Endothelial cell of umbilical vein (primary cell): ENCODE data around the gene CPVL. TPM values are rescaled to one million over a fixed set of nuclear protein-coding genes. Genes with fewer than 3 reads are reported as not detected.

Experiments
- BruUV-seq: library from RNA; stranded (reverse); fragments of 400-500 nt; replicated peaks from 2 replicates; lab custom pipeline; 2021; lab: Mats Ljungman, UMichigan
- CTCF ChIA-PET: fragments of 300-600, 350-600 bp; sonication (Branson Sonifier 250); formaldehyde crosslinking; loops from one replicate; lab custom pipeline; 2021; ENCODE audit warnings: antibody characterized with exemption, inconsistent platforms; lab: Charles Lee
- POLR2A ChIA-PET: fragments of 300-600, 350-600 bp; sonication (Branson Sonifier 250); formaldehyde crosslinking; loops from one replicate; lab custom pipeline; 2021; ENCODE audit warnings: antibody characterized with exemption, inconsistent platforms; lab: Charles Lee
- DNase-seq: peaks from one replicate; pipeline ENCODE4 v3.0.0-alpha.2; 2011; ENCODE audit warnings: low read depth, low spot score
- FAIRE-seq: peaks from 2 replicates; lab custom pipeline; 2011; peaks lifted over from hg19 to GRCh38; lab: Jason Lieb, UNC
- H2AFZ ChIP-seq: 2 replicates; pipeline ENCODE4 v1.6.0; 2012; ENCODE audit warnings: low read depth, low read length, control low read depth, inconsistent platforms
- H3K27ac ChIP-seq: 2 replicates; pipeline ENCODE4 v1.5.1; 2011; ENCODE audit warnings: low read depth, mild to moderate bottlenecking, control low read depth, low read length, moderate library complexity; ENCODE audit not compliant: insufficient read depth
- H3K27me3 ChIP-seq, 2 experiments: 2 replicates each; pipeline versions ENCODE4 v1.6.0 to v1.6.1; 2011; ENCODE audit warnings: low read length in 2 of 2, mixed read lengths in 1 of 2; ENCODE audit not compliant: control insufficient read depth in 2 of 2, insufficient read depth in 2 of 2
- H3K36me3 ChIP-seq, 2 experiments: 2 replicates in 1 of 2; 3 replicates in 1 of 2; pipeline ENCODE4 v1.5.1; 2011; ENCODE audit warnings: low read length in 2 of 2, mild to moderate bottlenecking in 1 of 2, moderate library complexity in 1 of 2; ENCODE audit not compliant: control insufficient read depth in 2 of 2, insufficient read depth in 2 of 2; ENCODE audit errors: extremely low read depth in 1 of 2
- H3K4me1 ChIP-seq: 3 replicates; pipeline ENCODE4 v1.5.1; 2011; ENCODE audit warnings: mild to moderate bottlenecking, low read length; ENCODE audit not compliant: control insufficient read depth, insufficient read depth; ENCODE audit errors: extremely low read depth
- H3K4me2 ChIP-seq: 2 replicates; pipeline ENCODE4 v1.6.1; 2011; ENCODE audit warnings: low read length, control low read depth, mixed read lengths; ENCODE audit not compliant: insufficient read depth
- H3K4me3 ChIP-seq, 3 experiments: fragments of 200-600 bp in 1 of 3; sonication (generic), shearing (Covaris generic) in 1 of 3; replicated peaks in 1 of 3; 2 replicates each; pipeline ENCODE4 v1.5.1; 2011 to 2016; ENCODE audit warnings: control low read depth in 3 of 3, low read length in 3 of 3, mild to moderate bottlenecking in 2 of 3, inconsistent platforms in 1 of 3, low read depth in 1 of 3, moderate library complexity in 1 of 3; ENCODE audit not compliant: insufficient read depth in 1 of 3
- H3K79me2 ChIP-seq: 2 replicates; pipeline ENCODE4 v1.6.0; 2012; ENCODE audit warnings: low read length, inconsistent platforms; ENCODE audit not compliant: control insufficient read depth, insufficient read depth
- H3K9ac ChIP-seq: replicated peaks from 2 replicates; pipeline ENCODE3; 2011; ENCODE audit warnings: low read length, control low read depth; ENCODE audit not compliant: insufficient read depth; ENCODE audit errors: extremely low read depth
- H3K9me1 ChIP-seq: replicated peaks from 3 replicates; pipeline ENCODE4 v1.6.0; 2011; ENCODE audit warnings: mild to moderate bottlenecking, low read length; ENCODE audit not compliant: control insufficient read depth, insufficient read depth; ENCODE audit errors: extremely low read depth
- H3K9me3 ChIP-seq: replicated peaks from 2 replicates; pipeline ENCODE4 v1.5.1; 2012; ENCODE audit warnings: low read length, inconsistent platforms; ENCODE audit not compliant: control insufficient read depth, insufficient read depth
- H4K20me1 ChIP-seq: replicated peaks from 2 replicates; pipeline ENCODE3; 2011; ENCODE audit warnings: mild to moderate bottlenecking, low read length; ENCODE audit not compliant: control insufficient read depth, insufficient read depth; ENCODE audit errors: extremely low read depth
- EZH2 ChIP-seq: IDR thresholded peaks from 2 replicates; pipeline ENCODE4 v1.6.1; 2012; ENCODE audit warnings: borderline replicate concordance, low read depth, mild to moderate bottlenecking, moderate library complexity, low read length, inconsistent platforms; ENCODE audit not compliant: severe bottlenecking
- FOS ChIP-seq: IDR thresholded peaks from 2 replicates; pipeline ENCODE4 v1.6.1; 2011; ENCODE audit warnings: mild to moderate bottlenecking, low read length, moderate library complexity, borderline replicate concordance; ENCODE audit not compliant: insufficient read depth
- GATA2 ChIP-seq: IDR thresholded peaks from 2 replicates; pipeline ENCODE4 v1.7.0; 2011; ENCODE audit warnings: low read depth, mild to moderate bottlenecking, moderate library complexity, mixed read lengths, low read length; ENCODE audit not compliant: insufficient read length, insufficient read depth
- JUN ChIP-seq: IDR thresholded peaks from 2 replicates; pipeline ENCODE4 v1.6.1; 2011; ENCODE audit warnings: borderline replicate concordance, low read depth; ENCODE audit not compliant: insufficient read length, insufficient read depth
- MYC ChIP-seq: IDR thresholded peaks from one replicate; pipeline ENCODE4 v1.6.1; 2011; ENCODE audit warnings: mild to moderate bottlenecking, low read depth, low read length
- POLR2A ChIP-seq: IDR thresholded peaks from 2 replicates; pipeline ENCODE4 v1.6.1; 2012; ENCODE audit warnings: low read depth, mild to moderate bottlenecking, control low read depth, low read length
- POLR2AphosphoS5 ChIP-seq: IDR thresholded peaks from 2 replicates; pipeline ENCODE4 v1.6.1; 2012; ENCODE audit warnings: low read depth, mild to moderate bottlenecking, control low read depth, low read length, moderate library complexity; ENCODE audit not compliant: insufficient read depth
- dilution Hi-C: fragments of 300-500 bp; cut with MboI; formaldehyde crosslinking; loops from one replicate; pipeline ENCODE4 v1.15.0; 2019; ENCODE audit warnings: low sequenced_read_pairs; ENCODE audit not compliant: extremely low pct_ligation_motif_present
- intact Hi-C: fragments of 100-400 bp; cut with micrococcal nuclease; formaldehyde crosslinking; loops from one replicate; pipeline ENCODE4 v1.10.0; 2022
- polyA plus RNA-seq, 4 experiments: library from polyadenylated mRNA; depleted of rRNA in 3 of 4; stranded (reverse) in 3 of 4; unstranded in 1 of 4; fragments of >200 nt; gene quantifications; 2 replicates each; pipeline versions ENCODE4 v1.2.1 to v1.2.3, GENCODE V29; 2011 to 2012; ENCODE audit warnings: missing spikeins in 1 of 4
- total RNA-seq: library from RNA; stranded (reverse); gene quantifications from 2 replicates; pipeline ENCODE4 v1.2.3, GENCODE V29; 2021
- TF ChIP-seq, protein P1 (sequence below), 2 donors: IDR thresholded peaks; 1 replicate in 1 of 2; 2 replicates in 1 of 2; pipeline ENCODE4 v1.5.1; 2011; ENCODE audit warnings: low read length in 2 of 2, mild to moderate bottlenecking in 2 of 2, moderate library complexity in 2 of 2, control low read depth in 1 of 2, inconsistent platforms in 1 of 2, low read depth in 1 of 2; ENCODE audit not compliant: insufficient read depth in 1 of 2; ENCODE audit errors: extremely low read depth in 1 of 2
- TF ChIP-seq, protein P2 (sequence below): IDR thresholded peaks from 2 replicates; pipeline ENCODE4 v1.6.1; 2011; ENCODE audit not compliant: insufficient read depth, insufficient read length

Gene CPVL
- total and polyA plus RNA-seq, 2 donors (not counting 3 experiments of a cell fraction or from before 2014, with no cell fraction given), result 0.14 TPM; not detected in 1

DNA sequence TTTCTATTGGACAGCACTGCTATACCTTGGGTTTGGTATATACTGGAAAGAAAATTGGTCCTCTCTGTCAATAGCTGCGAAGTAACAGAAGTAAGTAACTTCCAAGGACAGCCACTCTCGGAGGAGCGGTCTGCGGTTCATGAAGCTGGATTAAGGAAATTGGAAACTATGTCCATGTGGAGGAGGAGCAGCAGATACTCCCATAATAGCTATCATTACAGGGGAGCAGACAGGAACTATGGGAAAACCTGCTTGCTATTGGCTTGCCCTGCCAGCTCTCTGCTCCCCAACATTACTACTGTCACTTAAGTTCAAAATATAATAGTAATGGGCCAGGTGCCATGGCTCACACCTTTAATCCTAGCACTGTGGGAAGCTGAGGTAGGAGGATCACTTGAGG lies 104.3 kb downstream of the CPVL start:
- H2AFZ ChIP-seq, result no peak overlapping the region
- H3K27ac ChIP-seq, result no peak overlapping the region
- intact Hi-C loops (no loop called here), dilution Hi-C loops (no loop called here)
- TF ChIP-seq POLR2AphosphoS5 (no peak), EZH2 (no peak), GATA2 (no peak), MYC (no peak), FOS (no peak), POLR2A (no peak), JUN (no peak)
- TF ChIP-seq, protein P1, sequence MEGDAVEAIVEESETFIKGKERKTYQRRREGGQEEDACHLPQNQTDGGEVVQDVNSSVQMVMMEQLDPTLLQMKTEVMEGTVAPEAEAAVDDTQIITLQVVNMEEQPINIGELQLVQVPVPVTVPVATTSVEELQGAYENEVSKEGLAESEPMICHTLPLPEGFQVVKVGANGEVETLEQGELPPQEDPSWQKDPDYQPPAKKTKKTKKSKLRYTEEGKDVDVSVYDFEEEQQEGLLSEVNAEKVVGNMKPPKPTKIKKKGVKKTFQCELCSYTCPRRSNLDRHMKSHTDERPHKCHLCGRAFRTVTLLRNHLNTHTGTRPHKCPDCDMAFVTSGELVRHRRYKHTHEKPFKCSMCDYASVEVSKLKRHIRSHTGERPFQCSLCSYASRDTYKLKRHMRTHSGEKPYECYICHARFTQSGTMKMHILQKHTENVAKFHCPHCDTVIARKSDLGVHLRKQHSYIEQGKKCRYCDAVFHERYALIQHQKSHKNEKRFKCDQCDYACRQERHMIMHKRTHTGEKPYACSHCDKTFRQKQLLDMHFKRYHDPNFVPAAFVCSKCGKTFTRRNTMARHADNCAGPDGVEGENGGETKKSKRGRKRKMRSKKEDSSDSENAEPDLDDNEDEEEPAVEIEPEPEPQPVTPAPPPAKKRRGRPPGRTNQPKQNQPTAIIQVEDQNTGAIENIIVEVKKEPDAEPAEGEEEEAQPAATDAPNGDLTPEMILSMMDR (IDR thresholded peaks at IDR 0.05; ENCODE audit: extremely low read depth in 1 of 2, insufficient read depth in 1 of 2, low read depth in 1 of 2, low read length in 2 of 2), result no peak
- TF ChIP-seq, protein P2, sequence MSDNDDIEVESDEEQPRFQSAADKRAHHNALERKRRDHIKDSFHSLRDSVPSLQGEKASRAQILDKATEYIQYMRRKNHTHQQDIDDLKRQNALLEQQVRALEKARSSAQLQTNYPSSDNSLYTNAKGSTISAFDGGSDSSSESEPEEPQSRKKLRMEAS, result no peak
- H3K4me1 ChIP-seq, result peaks cover 38% of the 10 kb centered on the region
- no peaks in the 10 kb centered on the region for H3K36me3 ChIP-seq
- H3K9ac ChIP-seq, result no peak overlapping the region
- FAIRE-seq (no peak), DNase-seq (no peak)
- H3K27me3 ChIP-seq, result no peaks in the 10 kb centered on the region
- H3K4me3 ChIP-seq, result no peak overlapping the region
- BruUV-seq, result no TSS peak
- ChIA-PET CTCF (interaction anchor here (1.3 to 2.2 kb wide), 3 partner anchors 85 to 120 kb away, joined by 5 to 7 read pairs (median 7); no protein-coding TSS in a partner anchor), POLR2A (no interaction called here)
- no peaks in the 10 kb centered on the region for H3K9me1 ChIP-seq
- no peaks in the 10 kb centered on the region for H3K79me2 ChIP-seq
- no peaks in the 10 kb centered on the region for H3K9me3 ChIP-seq
- H4K20me1 ChIP-seq, result no peaks in the 10 kb centered on the region
- H3K4me2 ChIP-seq, result no peak overlapping the region
